ENCODE results near the gene ZNF628.
A peak's percentile ranks its signal among the peaks of the same experiment; 100 is the strongest.

Gene ZNF628

GRCh38 chr19:55465460-55466240 is 10.8 kb upstream of the ZNF628 start:
- DNase-seq = no peak

DNA sequence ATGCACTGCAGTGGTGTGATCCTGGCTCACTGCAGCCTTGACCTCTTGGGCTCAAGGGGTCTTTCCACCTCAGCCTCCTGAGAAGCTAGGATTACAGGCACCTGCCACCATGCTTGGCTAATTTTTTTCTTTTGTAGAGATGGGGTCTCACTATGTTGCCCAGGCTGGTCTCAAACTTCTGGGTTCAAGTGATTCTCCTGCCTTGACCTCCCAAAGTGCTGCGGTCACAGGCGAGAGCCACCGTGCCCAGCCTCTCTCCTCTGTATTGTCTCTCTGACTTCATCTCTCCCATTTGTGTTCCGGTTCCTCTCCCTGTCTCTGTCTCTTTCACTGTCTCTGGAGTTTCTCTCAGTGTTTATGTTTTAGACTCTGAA is 10.2 kb upstream of the ZNF628 start:
- no peak for DNase-seq

GRCh38 chr19:55467236-55468053 is 9.0 kb upstream of the ZNF628 start:
- peak; percentile 81 for DNase-seq

DNA sequence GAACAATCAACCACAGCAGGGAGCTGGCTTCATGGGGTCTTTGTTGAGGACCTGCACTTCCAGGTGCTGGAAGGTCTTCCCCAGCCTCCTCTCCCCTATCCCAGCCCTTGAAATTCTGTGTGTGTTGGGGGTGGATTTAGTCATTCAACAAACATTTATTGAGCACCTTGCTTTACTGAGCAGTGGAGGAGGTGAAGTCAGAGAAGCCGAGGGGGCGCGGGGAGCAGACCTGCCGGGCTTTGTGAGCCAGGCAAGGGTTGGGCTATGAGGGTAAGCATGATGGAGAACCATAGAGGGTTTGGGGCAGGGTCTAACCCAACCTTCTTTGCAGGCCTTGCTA is 8.4 kb upstream of the ZNF628 start:
- DNase-seq = no peak

DNA sequence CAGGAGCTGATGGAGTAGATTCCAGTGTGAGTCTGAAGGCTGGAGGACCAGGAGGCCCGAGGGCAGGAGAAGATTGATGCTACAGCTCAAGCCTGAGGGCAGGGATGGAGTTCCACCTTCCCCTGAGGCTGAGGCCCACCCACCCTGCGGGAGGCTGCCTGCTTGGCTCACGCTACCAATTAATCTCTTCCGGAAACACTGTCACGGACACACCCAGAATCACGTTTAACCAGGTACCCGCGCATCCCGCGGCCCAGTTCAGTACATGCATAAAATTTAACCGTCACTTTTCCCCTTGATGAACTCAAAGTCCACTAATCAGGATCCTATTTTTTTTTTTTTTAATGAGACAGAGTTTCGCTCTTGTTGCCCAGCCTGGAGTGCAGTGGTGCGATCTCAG is 5.2 kb upstream of the ZNF628 start:
- no peak for DNase-seq

DNA sequence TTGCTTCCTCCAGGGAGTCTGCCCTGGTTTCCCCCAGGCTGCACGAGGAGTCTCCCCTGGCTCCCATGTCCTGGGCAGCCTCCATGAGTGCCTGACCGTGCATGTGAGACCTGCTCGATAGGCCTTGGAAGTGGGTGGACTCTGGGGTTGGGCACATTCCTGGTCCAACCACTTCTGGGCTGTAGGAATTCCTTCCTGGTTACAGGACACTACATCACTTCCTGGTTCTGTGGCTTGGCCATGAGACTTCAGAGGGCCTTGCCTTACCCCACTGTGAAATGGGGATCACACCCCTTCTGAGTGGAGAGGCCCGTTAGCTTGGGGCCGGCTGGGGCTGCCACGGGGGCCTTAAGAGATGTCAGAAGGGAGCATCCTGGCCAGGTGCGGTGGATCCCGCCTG is 4.0 kb upstream of the ZNF628 start:
- peak; percentile 98 for DNase-seq

DNA sequence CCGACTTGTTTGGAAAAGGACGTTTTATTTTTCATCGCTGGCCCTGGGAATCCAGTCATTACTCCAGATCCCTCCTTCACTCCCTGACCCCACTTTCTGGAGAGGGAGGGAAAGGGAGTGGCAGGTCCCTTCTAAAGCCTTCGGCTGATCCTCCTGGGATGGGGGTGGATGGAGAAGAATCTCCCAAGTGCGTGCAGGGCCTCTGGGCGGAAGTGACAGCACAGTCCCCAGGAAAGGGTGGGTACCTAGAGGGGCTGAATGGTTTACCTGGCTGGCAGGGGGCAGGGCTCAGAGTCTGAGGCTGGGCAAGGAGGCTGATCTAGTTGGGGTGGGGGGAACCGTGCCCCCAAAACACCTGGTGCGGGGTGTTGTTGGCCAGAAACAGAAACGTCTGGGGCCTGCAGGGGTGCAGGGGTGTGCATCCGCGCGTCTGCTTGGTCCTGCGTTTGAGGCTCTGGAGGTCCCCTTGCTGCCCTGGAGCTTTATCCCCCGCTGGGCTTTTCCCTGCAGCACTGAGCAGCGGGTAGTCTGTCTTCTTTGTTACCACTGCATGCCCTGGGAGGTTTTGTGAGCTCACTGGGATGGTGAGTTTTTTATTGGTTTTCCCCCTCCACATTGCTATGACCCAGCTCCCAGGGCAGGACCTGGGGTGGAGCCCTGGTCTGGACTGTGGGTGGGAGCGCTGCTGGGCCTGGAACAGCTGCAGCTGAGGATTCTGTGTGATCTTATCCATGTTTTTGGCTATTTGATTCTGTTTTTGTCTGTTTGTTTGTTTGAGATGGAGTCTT is 3.0 kb upstream of the ZNF628 start:
- DNase-seq = peak; percentile 96

- DNase-seq = peak; percentile 100
These were observed 1.9 kb upstream of the ZNF628 start for GRCh38 chr19:55474269-55475265.

GRCh38 chr19:55477905-55478304 is 1.5 kb downstream of the ZNF628 start:
- peak; percentile 1 for DNase-seq

DNA sequence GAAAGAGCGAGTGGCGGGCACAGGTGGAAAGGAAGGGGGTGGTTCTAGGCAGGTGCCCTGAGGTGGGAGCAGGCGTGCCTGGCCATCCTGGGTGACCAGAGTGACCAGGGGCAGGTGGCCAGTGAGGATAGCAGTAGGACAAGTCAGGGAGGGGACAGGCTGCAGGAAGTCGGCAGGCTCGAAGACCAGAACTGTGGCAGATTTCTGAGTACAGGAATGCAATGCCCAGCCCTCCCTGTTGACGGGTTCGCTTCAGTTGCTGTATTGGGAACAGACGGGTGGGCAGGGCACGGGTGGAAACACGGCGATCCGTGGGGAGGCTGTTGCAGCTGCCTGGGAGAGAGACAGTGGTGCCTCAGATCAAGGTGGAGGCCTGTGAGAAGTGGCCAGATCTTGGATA is 1.9 kb downstream of the ZNF628 start:
- no peak for DNase-seq

DNA sequence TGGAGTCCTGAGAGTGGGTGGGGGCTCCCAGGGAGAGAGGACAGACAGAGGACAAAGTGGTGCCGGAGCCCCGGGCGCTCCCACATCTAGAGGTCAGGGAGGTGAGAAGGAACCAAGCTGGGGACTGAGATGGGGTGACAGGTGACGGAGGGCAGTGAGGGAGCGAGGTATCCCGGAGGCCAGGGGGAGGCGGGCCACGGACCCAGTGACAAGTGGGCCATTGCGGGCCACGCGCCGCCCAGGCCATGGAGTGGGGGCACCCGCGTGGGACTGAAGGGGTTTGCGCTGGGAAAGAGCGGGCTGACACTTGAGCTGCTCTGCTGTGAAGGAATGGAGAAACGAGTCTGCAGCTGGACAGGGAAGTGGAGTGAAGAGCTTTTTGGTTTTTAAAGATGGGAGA is 2.6 kb downstream of the ZNF628 start:
- no peak for DNase-seq

DNA sequence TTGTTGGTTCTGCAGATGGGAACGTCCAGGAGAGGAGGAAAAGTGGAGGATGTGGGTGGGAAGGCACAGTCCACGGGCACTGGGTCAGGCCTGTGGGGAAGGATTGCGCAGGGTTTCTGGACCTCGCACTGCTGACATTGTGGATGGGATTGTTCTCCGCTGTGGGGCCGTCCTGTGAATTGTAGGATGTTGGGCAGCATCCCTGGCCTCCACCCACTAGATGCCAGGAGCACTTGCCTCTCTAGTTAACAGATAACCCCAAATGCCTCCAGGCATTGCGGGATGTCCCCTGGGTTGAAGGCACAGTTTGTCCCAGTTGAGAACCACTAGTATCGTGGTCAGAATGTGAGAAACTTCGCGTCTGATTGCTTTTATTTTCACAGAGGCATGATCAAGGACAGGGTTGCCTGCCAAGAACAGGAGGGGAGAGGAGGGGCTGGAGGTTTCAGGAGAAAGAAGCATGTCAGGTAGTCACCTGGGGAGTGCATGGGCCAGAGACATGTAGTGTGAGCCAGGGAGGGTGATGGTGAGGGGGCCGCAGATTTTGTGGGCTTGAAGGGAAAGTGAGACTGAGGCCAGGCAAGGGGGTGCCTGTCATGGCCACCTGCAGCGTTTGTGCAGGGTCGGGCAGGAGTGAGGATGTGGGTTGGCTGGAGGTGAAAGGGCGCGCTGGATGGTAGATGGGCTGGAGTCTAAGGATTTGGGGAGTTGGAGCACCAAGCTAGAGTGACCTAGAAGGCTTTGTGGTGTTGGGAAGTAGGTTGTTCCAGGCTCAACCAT is 3.2 kb downstream of the ZNF628 start:
- peak; percentile 1 for DNase-seq

DNA sequence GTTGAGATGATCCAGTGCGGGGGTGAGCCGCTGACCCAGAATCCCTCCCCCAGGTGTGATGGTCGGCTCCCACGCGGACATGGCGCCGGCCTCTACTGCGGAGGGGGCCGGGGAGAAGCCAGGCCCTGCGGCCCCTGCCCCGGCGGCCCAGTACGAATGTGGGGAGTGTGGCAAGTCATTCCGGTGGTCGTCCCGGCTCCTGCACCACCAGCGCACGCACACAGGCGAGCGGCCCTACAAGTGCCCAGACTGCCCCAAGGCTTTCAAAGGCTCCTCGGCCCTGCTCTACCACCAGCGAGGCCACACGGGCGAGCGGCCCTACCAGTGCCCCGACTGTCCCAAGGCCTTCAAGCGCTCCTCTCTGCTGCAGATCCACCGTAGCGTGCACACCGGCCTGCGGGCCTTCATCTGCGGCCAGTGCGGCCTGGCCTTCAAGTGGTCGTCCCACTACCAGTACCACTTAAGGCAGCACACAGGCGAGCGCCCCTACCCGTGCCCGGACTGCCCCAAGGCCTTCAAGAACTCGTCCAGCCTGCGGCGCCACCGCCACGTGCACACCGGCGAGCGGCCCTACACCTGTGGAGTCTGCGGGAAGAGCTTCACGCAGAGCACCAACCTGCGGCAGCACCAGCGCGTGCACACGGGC is 4.9 kb downstream of the ZNF628 start:
- DNase-seq = no peak

GRCh38 chr19:55481794-55482155 is 5.4 kb downstream of the ZNF628 start:
- no peak for DNase-seq

DNA sequence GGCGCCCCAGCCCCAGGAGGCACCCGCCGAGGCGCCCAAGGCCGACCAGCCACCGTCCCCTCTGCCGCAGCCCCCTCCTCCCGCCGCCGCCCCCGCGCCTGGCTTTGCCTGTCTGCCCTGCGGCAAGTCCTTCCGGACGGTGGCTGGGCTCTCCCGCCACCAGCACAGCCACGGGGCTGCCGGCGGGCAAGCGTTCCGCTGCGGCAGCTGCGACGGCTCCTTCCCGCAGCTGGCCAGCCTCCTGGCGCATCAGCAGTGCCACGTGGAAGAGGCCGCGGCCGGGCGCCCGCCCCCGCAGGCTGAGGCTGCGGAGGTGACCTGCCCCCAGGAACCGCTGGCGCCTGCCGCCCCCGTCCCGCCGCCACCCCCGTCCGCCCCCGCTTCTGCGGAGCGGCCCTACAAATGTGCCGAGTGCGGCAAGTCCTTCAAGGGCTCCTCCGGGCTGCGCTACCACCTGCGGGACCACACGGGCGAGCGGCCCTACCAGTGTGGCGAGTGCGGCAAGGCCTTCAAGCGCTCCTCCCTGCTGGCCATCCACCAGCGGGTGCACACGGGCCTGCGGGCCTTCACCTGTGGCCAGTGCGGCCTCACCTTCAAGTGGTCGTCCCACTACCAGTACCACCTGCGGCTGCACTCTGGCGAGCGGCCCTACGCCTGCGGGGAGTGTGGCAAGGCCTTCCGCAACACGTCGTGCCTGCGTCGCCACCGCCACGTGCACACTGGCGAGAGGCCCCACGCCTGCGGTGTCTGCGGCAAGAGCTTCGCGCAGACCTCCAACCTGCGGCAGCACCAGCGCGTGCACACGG is 5.9 kb downstream of the ZNF628 start:
- no peak for DNase-seq

DNA sequence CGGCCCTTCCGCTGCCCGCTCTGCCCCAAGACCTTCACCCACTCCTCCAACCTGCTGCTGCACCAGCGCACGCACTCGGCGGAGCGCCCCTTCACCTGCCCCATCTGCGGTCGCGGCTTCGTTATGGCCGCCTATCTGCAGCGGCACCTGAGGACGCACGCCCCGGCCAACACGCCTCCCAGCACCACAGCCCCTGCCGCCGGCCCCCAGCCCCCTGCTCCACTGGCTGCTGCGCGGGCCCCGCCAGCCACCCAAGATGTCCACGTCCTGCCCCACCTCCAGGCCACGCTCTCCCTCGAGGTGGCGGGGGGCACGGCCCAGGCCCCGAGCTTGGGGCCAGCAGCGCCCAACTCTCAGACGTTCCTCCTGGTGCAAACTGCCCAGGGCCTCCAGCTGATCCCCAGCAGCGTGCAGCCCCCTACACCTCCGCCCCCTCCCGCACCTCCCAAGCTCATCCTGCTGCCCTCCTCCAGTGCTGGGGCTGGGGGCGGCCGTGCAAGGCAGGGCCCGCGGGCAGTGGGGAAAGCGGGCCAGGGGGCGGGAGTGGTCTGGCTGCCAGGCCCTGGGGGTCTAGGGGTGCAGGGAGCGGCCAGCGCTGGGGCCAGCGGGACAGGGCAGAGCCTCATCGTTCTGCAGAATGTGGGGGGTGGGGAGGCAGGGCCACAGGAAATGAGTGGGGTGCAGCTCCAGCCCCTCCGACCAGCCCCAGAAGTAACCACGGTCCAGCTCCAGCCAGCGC is 6.7 kb downstream of the ZNF628 start:
- no peak for DNase-seq

GRCh38 chr19:55483706-55484592 is 7.5 kb downstream of the ZNF628 start:
- DNase-seq = no peak
